Suppressor macrophage treated with lipopolysaccharide for 4 hours (primary cell): Measurements from ENCODE around the gene KRTAP6-1.

Experiments used
- DNase-seq: peaks from one replicate; pipeline ENCODE4 v3.0.0-alpha.2; 2020

KRTAP6-1 gene, protein sequence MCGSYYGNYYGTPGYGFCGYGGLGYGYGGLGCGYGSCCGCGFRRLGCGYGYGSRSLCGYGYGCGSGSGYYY

GRCh38 chr21:30613836-30614235, at the start of gene KRTAP6-1:
Gene KRTAP6-1 (minus strand): TSS chr21:30613930. CDS start chr21:30613904, 26 bp downstream.
- DNase-seq, result no peak

DNA sequence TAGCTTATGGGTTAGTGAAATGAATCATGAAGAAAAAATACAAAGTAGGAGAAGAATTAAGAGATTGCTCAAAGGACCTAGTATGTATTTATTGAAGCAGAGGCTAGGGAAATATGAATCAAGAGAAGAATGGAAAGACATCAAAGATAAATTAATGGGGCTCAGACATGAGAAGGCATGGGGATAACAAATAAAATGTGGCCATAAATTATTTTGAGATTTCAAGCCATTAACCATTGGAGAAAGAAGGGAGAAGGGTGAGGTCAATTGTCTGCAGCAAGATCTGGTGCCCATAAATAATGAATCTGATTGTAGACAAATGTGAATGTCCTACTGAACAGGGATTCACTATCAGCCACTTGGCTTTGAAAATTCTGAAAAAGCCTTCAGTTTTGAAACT, 39.2 kb upstream of the KRTAP6-1 start:
- no peak for DNase-seq

DNA sequence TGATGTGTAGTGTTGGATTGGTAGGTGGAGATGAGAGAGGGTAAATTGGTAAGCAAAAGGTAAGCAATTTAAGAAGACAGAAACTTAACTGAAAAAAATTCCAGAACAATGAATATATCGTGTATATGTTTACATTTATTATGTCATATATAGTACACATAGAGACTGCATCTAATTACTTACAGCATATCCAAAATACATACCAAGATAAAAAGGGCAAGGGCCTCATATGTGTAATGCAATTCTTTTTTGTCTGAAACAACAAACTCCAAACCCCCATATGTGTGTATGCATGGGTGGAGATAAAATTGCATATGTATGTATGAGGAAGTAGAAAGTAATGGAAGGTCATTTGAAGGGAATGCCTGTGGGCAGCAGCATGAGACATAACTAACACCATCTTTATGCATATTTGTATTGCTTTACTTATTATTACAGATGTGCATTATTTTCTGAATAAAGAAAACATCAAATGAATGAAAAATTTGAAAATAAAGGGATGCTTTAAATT, 33.2 kb upstream of the KRTAP6-1 start:
- no peak for DNase-seq

DNA sequence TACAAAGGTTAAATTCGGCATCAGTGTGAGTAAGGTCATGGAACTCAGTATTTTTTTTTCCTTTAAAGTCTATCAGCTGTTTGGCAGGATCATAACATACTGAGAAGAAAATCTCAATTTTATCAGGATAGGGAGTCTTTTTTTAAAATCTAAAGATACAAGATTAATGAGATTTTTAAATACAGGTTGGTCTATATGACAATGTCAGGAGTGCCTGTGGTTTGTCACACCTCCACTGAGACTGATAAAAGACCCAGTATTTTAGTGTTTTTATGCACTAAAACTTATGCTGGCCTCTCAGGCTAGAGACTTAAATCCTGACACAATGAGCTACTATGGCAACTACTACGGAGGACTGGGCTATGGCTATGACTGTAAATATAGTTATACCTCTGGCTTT, 28.8 kb upstream of the KRTAP6-1 start, which contains the start of gene KRTAP20-3:
TSS of gene KRTAP20-3 (plus strand) at position 301 of the 400 bp plus-strand sequence.
- DNase-seq, result no peak

DNA sequence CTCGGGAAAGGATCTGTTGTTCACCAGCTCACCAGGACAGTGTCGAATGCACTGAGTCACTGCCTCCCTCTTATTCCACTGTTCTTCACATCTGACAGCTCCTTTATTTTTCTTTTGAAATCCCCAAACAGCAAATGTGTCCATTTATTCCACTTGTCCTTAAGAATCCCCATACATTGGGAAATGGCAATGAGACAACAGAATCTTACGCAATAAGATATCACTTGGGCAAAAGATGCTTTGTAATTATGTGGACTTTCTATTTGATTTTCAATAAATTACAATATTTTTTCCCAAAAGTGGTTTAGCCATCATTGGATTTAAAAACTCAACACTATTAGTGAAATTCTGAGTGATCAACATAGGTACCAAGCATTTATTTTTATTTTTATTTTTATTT, 25.0 kb upstream of the KRTAP6-1 start:
- DNase-seq, result no peak

GRCh38 chr21:30634906-30635305, 21.2 kb upstream of the KRTAP6-1 start, which contains the start of gene KRTAP20-2:
Gene KRTAP20-2 (plus strand): TSS chr21:30635206. CDS start chr21:30635264, 58 bp downstream.
- DNase-seq, result no peak

DNA sequence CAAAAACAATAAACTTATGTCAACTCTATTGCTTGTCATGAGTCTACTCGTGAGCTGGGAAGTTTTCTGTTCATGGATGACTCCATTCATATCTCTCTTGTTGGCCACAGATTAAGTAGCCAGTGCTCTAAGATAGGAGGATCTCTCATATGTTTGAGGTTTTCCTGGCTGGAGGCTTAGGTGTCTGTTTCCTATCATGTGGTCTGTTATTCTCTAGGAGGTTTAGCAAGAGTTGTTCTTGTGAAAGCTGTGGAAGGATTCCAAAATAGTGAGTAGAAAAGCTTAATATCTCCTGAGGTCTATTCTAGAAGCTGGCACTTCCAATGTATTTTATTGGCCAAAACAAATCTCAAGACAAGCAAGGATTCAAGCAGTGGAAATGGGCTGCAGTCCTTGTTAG, 15.5 kb upstream of the KRTAP6-1 start:
- DNase-seq, result no peak

DNA sequence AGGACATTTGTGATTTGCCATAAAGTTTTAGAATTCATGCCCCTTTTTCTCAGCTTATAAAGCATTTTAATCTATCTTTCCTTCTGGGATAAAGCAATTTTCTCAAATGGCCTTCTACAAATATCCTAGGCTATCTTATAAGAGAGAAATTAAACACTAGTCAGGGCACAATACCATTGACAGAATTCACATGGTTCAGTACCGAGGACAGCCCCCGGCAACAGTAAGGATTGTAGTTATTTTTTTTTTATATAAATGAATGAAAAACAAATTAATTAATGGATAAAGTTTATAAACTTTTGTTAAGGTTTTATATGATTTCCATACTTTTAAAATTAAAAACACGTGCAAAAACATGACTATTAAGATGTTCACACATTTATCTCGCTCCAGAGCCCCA, 14.4 kb upstream of the KRTAP6-1 start:
- no peak for DNase-seq

GRCh38 chr21:30625449-30626165, 11.9 kb upstream of the KRTAP6-1 start:
- DNase-seq, result no peak

- no peak for DNase-seq
These were observed 9.6 kb upstream of the KRTAP6-1 start for GRCh38 chr21:30623362-30623761.

DNA sequence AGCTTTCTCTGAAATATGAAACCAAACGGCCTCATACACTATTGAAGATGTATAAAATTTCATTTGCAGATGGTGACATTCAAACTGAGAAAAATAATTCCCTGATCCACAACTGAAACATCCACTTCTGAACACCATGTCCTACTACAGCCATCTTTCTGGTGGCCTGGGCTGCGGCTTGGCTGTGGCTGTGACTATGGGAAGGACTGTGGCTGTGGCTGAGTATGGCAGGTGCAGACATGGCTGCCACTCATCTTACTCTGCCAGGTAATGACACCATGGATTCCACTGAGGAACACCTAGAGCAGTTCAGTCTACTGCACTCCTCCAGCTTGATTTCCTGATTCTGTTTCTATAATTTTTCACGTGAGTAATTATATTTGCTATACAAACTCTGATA, 6.8 kb upstream of the KRTAP6-1 start, which contains the start of gene KRTAP20-4:
TSS of gene KRTAP20-4 (plus strand) at position 106 of the 400 bp plus-strand sequence.
- no peak for DNase-seq

DNA sequence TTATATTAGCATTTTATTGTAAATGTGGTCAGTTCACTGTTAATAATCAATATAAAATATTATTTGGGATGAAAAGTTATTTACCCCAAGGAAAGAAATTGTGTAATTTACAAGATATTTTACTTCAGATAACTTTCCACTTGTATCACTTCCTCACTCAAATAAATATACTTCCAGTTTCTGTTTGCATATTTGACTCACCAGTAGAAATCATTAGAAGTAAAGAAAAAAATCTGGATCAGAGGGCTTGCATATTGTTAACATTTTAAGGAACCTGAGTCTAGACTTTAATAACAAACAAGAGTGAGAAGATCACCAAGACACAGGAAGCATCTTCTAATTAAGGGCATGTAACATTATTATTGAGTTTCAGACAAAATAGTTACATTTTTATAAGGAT, 6.3 kb upstream of the KRTAP6-1 start:
- no peak for DNase-seq

- no peak for DNase-seq
These were observed 2.4 kb upstream of the KRTAP6-1 start, which contains the start of gene KRTAP20-1 for GRCh38 chr21:30616125-30616524. Gene KRTAP20-1 (plus strand): TSS chr21:30616425. CDS start chr21:30616455, 30 bp downstream.

- DNase-seq, result no peak
These were observed 1.5 kb upstream of the KRTAP6-1 start for GRCh38 chr21:30615199-30615598.

DNA sequence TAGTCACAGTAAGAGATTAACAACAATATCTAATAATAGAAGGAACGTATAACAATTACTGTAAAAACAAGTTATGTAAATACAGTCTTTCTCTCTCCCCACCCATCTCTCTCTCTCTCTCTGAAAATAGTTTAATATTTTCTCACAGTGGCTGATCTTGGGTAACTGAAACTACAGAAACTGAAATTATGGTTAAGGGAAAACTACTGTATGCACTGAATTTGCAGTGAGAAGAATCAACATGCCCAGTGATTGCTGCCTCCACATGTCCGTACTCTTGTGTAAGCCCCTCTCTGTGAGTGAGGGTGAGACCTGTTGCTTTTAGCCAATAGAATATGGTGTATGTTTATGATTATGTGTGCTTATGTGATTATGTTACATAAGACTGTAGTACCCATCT, 1.6 kb downstream of the KRTAP6-1 start:
- DNase-seq, result no peak

- DNase-seq, result no peak
These were observed 7.8 kb downstream of the KRTAP6-1 start for GRCh38 chr21:30605968-30606367.

DNA sequence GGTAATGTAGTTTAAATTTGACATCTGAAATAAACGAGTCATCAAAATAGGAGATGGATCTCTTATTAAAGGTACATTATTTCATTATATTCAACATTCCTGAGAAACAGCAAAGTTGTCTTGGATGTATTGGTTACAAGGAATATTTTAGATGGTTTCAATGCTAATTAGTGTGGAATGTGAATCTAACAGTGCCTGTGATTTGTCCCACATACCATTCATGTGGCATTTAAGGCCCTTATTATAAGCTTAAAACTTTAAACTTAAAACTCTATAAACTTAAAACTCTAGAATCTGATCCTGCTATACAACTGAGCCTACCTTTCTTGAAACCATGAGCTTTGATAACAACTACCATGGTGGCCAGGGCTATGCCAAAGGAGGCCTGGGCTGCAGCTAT, 12.9 kb downstream of the KRTAP6-1 start, which contains the start of gene KRTAP22-1:
TSS of gene KRTAP22-1 (plus strand) at position 301 of the 400 bp plus-strand sequence.
- DNase-seq, result no peak

GRCh38 chr21:30598802-30599201, 14.9 kb downstream of the KRTAP6-1 start, which contains the start of gene KRTAP6-2:
Gene KRTAP6-2 (minus strand): TSS chr21:30598902. CDS start chr21:30598874, 28 bp downstream.
- no peak for DNase-seq

GRCh38 chr21:30592140-30592539, 21.6 kb downstream of the KRTAP6-1 start, which contains the start of gene KRTAP6-3:
Gene KRTAP6-3 (plus strand): TSS chr21:30592440. CDS start chr21:30592446, 6 bp downstream.
- DNase-seq, result no peak

DNA sequence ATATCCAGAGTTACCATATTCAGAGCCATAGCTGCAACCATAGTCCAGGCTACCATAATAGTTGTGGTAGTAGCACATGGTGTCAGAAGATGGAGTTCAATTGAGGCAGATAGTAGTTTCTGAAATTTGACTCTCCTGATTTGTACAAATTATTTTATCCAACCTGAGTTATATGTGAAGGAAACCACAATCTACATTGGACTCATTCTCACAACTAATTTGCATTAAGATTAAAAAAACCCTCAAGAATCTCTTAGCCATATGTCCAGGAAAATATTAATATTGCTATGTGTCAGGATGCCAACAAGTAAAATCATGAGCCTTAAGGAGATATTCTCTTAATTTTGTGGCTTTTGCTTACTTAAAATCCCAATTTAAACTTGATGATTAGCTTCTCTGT, 23.4 kb downstream of the KRTAP6-1 start, which contains the start of gene KRTAP22-2:
TSS of gene KRTAP22-2 (minus strand) at position 101 of the 400 bp plus-strand sequence.
- no peak for DNase-seq

GRCh38 chr21:30582870-30583269, 30.9 kb downstream of the KRTAP6-1 start:
- DNase-seq, result no peak

DNA sequence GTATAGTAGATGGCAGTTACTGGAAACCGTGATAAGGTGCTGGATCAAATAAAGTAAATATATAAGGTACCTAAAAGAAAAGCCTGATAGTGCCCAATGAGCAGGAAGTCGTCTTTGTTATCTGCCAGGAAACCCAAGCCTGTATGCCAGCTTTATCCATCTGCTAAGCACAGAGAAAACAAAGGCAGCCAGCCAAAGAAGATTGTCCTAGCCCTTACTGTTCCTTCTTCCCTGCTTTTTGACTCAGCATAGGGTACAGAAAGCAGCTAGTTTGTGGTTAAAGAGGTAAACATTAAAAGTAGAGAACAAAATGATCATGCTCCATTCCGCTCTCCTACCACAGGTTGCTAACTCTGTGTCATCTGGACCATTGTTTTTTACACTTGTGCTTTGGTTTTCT, 33.6 kb downstream of the KRTAP6-1 start:
- DNase-seq, result no peak

DNA sequence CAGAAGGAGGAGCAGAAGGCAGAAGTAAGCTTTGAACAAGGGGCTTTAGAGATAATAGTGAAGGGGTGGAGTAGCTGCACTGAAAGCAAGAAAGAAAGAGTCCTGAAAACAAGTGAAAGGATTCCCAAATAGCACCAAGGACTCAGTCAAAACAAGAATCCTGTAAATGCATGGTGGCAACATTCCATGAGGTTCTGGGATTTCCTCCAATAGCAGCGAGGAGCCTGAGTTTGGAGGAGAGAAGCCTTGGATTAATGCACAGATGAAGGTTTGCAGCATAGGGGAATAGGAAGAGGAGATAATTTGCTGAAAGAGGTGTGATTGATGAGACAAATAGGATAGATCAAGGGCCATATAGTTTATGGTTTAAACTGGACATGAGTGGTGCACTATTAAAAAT, 34.4 kb downstream of the KRTAP6-1 start:
- DNase-seq, result no peak

GRCh38 chr21:30577766-30578165, 36.0 kb downstream of the KRTAP6-1 start:
- DNase-seq, result no peak
